Mesenchymal stem cell (in vitro differentiated cells and primary cell): ENCODE results near the gene SLIT3. TPM values are rescaled to one million over a fixed set of nuclear protein-coding genes. Genes with fewer than 3 reads are reported as not detected.
A peak's percentile ranks its signal among the peaks of the same experiment; 100 is the strongest.

ENCODE experiments used
- DNase-seq: peaks from one replicate; pipeline ENCODE4 v3.0.0-alpha.2; 2013
- H2AFZ ChIP-seq: one replicate; pipeline ENCODE4 v1.6.1; 2013; ENCODE audit warnings: low read depth, mild to moderate bottlenecking, control low read depth, inconsistent platforms, low read length, moderate library complexity
- H2AK5ac ChIP-seq: 2 replicates; pipeline ENCODE4 v1.6.1; 2013; ENCODE audit warnings: low read length, moderate library complexity, mild to moderate bottlenecking, inconsistent platforms; ENCODE audit not compliant: severe bottlenecking
- H2BK120ac ChIP-seq: one replicate; pipeline ENCODE4 v1.6.1; 2013; ENCODE audit warnings: low read depth, mild to moderate bottlenecking, inconsistent platforms, low read length, moderate library complexity
- H2BK12ac ChIP-seq, 2 experiments: one replicate each; pipeline ENCODE4 v1.6.1; 2013; ENCODE audit warnings: inconsistent platforms in 2 of 2, low read length in 2 of 2, mild to moderate bottlenecking in 2 of 2, moderate library complexity in 2 of 2, control low read depth in 1 of 2
- H2BK15ac ChIP-seq: one replicate; pipeline ENCODE4 v1.6.1; 2013; ENCODE audit warnings: mild to moderate bottlenecking, low read depth, inconsistent platforms; ENCODE audit not compliant: poor library complexity, severe bottlenecking
- H2BK5ac ChIP-seq: 2 replicates; pipeline ENCODE4 v1.6.1; 2013; ENCODE audit warnings: low read depth, mild to moderate bottlenecking, low read length, control low read depth, inconsistent platforms; ENCODE audit not compliant: poor library complexity, severe bottlenecking
- H3K14ac ChIP-seq, 2 experiments: one replicate each; pipeline ENCODE4 v1.6.1; 2013; ENCODE audit warnings: inconsistent platforms in 2 of 2, low read length in 2 of 2, control low read depth in 1 of 2, mild to moderate bottlenecking in 1 of 2, moderate library complexity in 1 of 2
- H3K18ac ChIP-seq, 2 experiments: one replicate each; pipeline ENCODE4 v1.6.1; 2013; ENCODE audit warnings: inconsistent platforms in 2 of 2, low read length in 2 of 2, control low read depth in 1 of 2, low read depth in 1 of 2, mild to moderate bottlenecking in 1 of 2
- H3K23ac ChIP-seq, 2 experiments: one replicate each; pipeline ENCODE4 v1.6.1; 2013; ENCODE audit warnings: inconsistent platforms in 2 of 2, low read length in 2 of 2, mild to moderate bottlenecking in 2 of 2, moderate library complexity in 2 of 2, control low read depth in 1 of 2
- H3K27ac ChIP-seq: 2 replicates; pipeline ENCODE4 v1.5.1; 2013; ENCODE audit warnings: mild to moderate bottlenecking, moderate library complexity, low read length, control low read depth, inconsistent platforms; ENCODE audit not compliant: poor library complexity, severe bottlenecking
- H3K27me3 ChIP-seq, 2 experiments: 2 replicates each; pipeline versions ENCODE4 v1.6.1 to v1.7.0; 2013; ENCODE audit warnings: low read length in 2 of 2, mild to moderate bottlenecking in 2 of 2, moderate library complexity in 2 of 2, control low read depth in 1 of 2, inconsistent platforms in 1 of 2; ENCODE audit not compliant: control insufficient read depth in 1 of 2, insufficient read depth in 1 of 2
- H3K36me3 ChIP-seq, 2 experiments: 2 replicates each; pipeline versions ENCODE4 v1.6.1 to v1.7.0; 2013; ENCODE audit warnings: low read length in 2 of 2, control low read depth in 1 of 2, inconsistent platforms in 1 of 2, low read depth in 1 of 2, mild to moderate bottlenecking in 1 of 2; ENCODE audit not compliant: insufficient read depth in 2 of 2, control insufficient read depth in 1 of 2
- H3K4ac ChIP-seq, 2 experiments: one replicate each; pipeline ENCODE4 v1.6.1; 2013; ENCODE audit warnings: inconsistent platforms in 2 of 2, low read length in 2 of 2, mild to moderate bottlenecking in 2 of 2, moderate library complexity in 2 of 2, control low read depth in 1 of 2, low read depth in 1 of 2
- H3K4me1 ChIP-seq: 2 replicates; pipeline ENCODE4 v1.6.1; 2013; ENCODE audit warnings: low read depth, low read length, control low read depth; ENCODE audit not compliant: control insufficient read depth, insufficient read depth
- H3K4me2 ChIP-seq: 2 replicates; pipeline ENCODE4 v1.6.1; 2013; ENCODE audit warnings: low read length, mild to moderate bottlenecking, inconsistent platforms; ENCODE audit not compliant: poor library complexity, severe bottlenecking
- H3K4me3 ChIP-seq, 2 experiments: 2 replicates each; pipeline versions ENCODE4 v1.5.1 to v1.7.0; 2013; ENCODE audit warnings: low read length in 2 of 2, mild to moderate bottlenecking in 2 of 2, control low read depth in 1 of 2, low read depth in 1 of 2; ENCODE audit not compliant: insufficient read depth in 1 of 2
- H3K79me1 ChIP-seq: replicated peaks from 2 replicates; pipeline ENCODE4 v1.6.1; 2013; ENCODE audit warnings: mild to moderate bottlenecking, control low read depth, low read length, inconsistent platforms; ENCODE audit not compliant: poor library complexity, severe bottlenecking
- H3K9ac ChIP-seq: 2 replicates; pipeline ENCODE4 v1.7.0; 2013; ENCODE audit warnings: mild to moderate bottlenecking, low read length, moderate library complexity
- H3K9me3 ChIP-seq: 2 replicates; pipeline ENCODE4 v1.7.0; 2013; ENCODE audit warnings: mild to moderate bottlenecking, low read length; ENCODE audit not compliant: control insufficient read depth
- H4K8ac ChIP-seq: one replicate; pipeline ENCODE4 v1.6.1; 2013; ENCODE audit warnings: inconsistent platforms, mild to moderate bottlenecking, low read length, moderate library complexity
- H4K91ac ChIP-seq: one replicate; pipeline ENCODE4 v1.6.1; 2013; ENCODE audit warnings: mild to moderate bottlenecking, low read length, inconsistent platforms
- WGBS: methylation state at CpG from one replicate; pipeline ENCODE4 v1.1.7; 2013; ENCODE audit warnings: mixed read lengths; 5-methylcytosine and 5-hydroxymethylcytosine counted together
- polyA plus RNA-seq, 2 experiments: library from polyadenylated mRNA; stranded (reverse); fragments of 200-250 nt; gene quantifications; one replicate each; pipeline ENCODE4 v1.2.3, GENCODE V29; 2013

The SLIT3 gene
- polyA plus RNA-seq (2013, experiment 1 of 2): 0.57 TPM
- 0.41 TPM for polyA plus RNA-seq (2013, experiment 2 of 2)

DNA sequence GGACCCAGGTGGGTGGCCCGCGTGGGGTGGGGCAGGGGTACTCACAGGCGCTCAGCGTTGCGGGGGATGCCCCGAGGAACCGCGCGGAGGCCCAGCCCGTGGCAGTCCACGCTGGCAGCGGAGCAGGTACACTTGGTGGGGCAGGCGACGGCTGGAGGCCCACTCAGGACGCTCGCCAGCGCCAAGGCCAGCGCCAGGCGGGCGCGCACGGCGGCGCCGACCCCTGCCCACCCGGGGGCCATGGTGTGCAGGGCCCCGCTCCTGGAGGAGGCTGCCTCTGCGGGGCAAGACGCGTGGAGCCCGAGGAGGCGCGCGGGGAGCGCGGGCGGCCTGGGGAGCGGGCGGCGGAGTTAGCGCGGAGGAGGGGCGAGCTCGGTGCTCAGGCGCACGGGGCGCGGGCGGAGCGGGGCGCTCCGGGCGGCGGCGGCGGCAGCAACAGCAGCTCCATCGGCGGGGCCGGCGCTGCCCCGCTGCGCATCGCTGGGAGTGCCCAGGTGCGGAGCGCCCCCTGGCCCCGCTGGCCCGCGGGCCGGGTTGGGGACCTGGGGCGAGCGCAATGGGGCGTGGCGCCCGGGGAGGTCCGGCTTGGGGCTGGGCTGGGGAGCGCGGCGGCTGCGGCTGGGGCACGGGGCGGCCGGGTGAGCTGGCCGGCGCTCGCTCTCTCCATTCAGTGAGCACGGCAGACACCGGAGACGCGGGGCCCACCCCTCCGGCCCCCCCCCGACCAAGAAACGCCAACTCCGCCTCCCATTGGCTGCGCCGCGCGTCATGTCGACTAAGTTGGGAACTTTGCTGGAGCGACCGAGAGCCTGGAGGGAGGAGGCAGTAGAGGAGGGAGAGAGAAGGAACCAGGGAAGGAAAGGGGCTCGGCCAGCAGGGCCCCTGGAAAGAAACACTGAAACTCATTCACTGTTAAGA, at the start of gene SLIT3:
TSS of gene SLIT3 (minus strand) at position 672 of the 918 bp plus-strand sequence. CDS start at position 242, 430 bp downstream.
- Histone ChIP-seq H2BK15ac (peak within 1 kb of the TSS; percentile 37), H3K9me3 (no peaks in the 10 kb centered on the region)
- DNase-seq: peak; percentile 47

DNA sequence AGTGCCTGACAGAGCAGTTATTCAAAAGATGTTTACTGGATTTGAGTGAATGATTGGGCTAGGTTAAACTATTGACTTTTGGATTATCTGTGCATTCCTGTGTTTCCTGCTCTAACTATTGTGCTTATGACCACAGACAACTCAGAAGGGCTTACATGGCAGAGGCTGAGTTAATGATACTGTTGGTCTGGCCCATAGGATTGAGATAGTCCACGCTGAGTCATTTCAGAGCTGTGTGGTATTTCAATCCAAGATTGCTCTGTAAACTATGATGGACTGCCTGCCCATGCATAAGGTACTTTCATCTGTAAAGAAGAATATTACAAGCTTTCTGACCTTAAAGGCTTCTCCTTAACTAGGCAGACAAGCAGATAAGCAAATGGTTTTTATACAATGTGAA, 49.1 kb upstream of the SLIT3 start:
- Histone ChIP-seq H3K27me3 (peaks cover 0 to under 1% of the 10 kb centered on the region in 2 experiments), H4K91ac (no peak overlapping the region), H2BK15ac (no peak overlapping the region), H3K23ac (no peak overlapping the region), H3K4me1 (no peaks in the 10 kb centered on the region), H3K9me3 (no peaks in the 10 kb centered on the region), H3K14ac (no peak overlapping the region), H3K27ac (no peak overlapping the region), H2AFZ (no peak overlapping the region), H4K8ac (no peak overlapping the region), H3K4me3 (peak overlapping the region in 1 of 2 experiments; percentile 12), H3K4me2 (no peak overlapping the region), H3K18ac (no peak overlapping the region), H2BK5ac (no peak overlapping the region), H2BK12ac (no peak overlapping the region), H3K4ac (no peak overlapping the region), H3K9ac (peak overlapping the region; percentile 59), H3K36me3 (no peaks in the 10 kb centered on the region), H3K79me1 (no peaks in the 10 kb centered on the region), H2BK120ac (no peak overlapping the region), H2AK5ac (no peak overlapping the region)
- DNase-seq: peak; percentile 37
- WGBS: 29% methylated on average over 1 of the region's 1 CpG

More for the DNA sequence above, at the start of gene SLIT3:
- Histone ChIP-seq H3K14ac (no peak within 1 kb of the TSS), H3K4me2 (peak within 1 kb of the TSS; percentile 83), H4K8ac (no peak within 1 kb of the TSS), H4K91ac (no peak within 1 kb of the TSS), H3K79me1 (no peaks in the 10 kb centered on the region), H2BK120ac (no peak within 1 kb of the TSS), H3K27ac (no peak within 1 kb of the TSS), H3K4me3 (peak within 1 kb of the TSS; percentile 58 to 89), H2BK5ac (no peak within 1 kb of the TSS), H3K9ac (peak within 1 kb of the TSS; percentile 91), H2AFZ (no peak within 1 kb of the TSS), H2BK12ac (no peak within 1 kb of the TSS), H3K18ac (no peak within 1 kb of the TSS), H3K4me1 (peaks cover 17% of the 10 kb centered on the region), H3K27me3 (peaks cover 0 to 73% of the 10 kb centered on the region in 2 experiments), H3K36me3 (peaks cover 0 to 8% of the 10 kb centered on the region in 2 experiments), H3K4ac (no peak within 1 kb of the TSS), H3K23ac (no peak within 1 kb of the TSS), H2AK5ac (no peak within 1 kb of the TSS)
- WGBS: 1% methylated on average over 62 of the region's 101 CpGs

- Histone ChIP-seq H2BK15ac (no peak overlapping the region), H2BK5ac (no peak overlapping the region), H2AFZ (no peak overlapping the region), H3K14ac (no peak overlapping the region), H2BK12ac (no peak overlapping the region), H3K36me3 (no peaks in the 10 kb centered on the region), H3K79me1 (no peaks in the 10 kb centered on the region), H3K23ac (no peak overlapping the region), H3K9me3 (no peaks in the 10 kb centered on the region), H3K18ac (no peak overlapping the region), H4K91ac (no peak overlapping the region), H3K27me3 (peaks cover 0 to 4% of the 10 kb centered on the region in 2 experiments), H2AK5ac (no peak overlapping the region), H3K4me3 (no peak overlapping the region), H4K8ac (no peak overlapping the region), H2BK120ac (no peak overlapping the region), H3K9ac (peak overlapping the region; percentile 57), H3K4ac (no peak overlapping the region), H3K4me2 (no peak overlapping the region), H3K4me1 (no peaks in the 10 kb centered on the region), H3K27ac (no peak overlapping the region)
- no peak for DNase-seq
- 68% methylated on average over 2 of the region's 2 CpGs for WGBS
Observed at GRCh38 chr5:169347786-169348185, 46.8 kb upstream of the SLIT3 start.

GRCh38 chr5:169344629-169345028, 43.7 kb upstream of the SLIT3 start:
- no peaks in the 10 kb centered on the region for H3K79me1 ChIP-seq
- no peak overlapping the region for H4K91ac ChIP-seq
- H3K23ac ChIP-seq: no peak overlapping the region
- no peak overlapping the region for H3K18ac ChIP-seq
- WGBS: 75% methylated on average over 3 of the region's 3 CpGs
- no peak overlapping the region for H2AFZ ChIP-seq
- H3K14ac ChIP-seq: no peak overlapping the region
- H2BK15ac ChIP-seq: no peak overlapping the region
- H3K36me3 ChIP-seq: no peaks in the 10 kb centered on the region
- no peak overlapping the region for H2BK12ac ChIP-seq
- H3K9ac ChIP-seq: peak overlapping the region; percentile 50
- no peak overlapping the region for H3K4ac ChIP-seq
- H2AK5ac ChIP-seq: no peak overlapping the region
- no peak overlapping the region for H3K4me2 ChIP-seq
- H3K27ac ChIP-seq: no peak overlapping the region
- no peak overlapping the region for H3K4me3 ChIP-seq
- DNase-seq: no peak
- H3K9me3 ChIP-seq: no peaks in the 10 kb centered on the region
- no peak overlapping the region for H2BK5ac ChIP-seq
- no peaks in the 10 kb centered on the region for H3K4me1 ChIP-seq
- no peak overlapping the region for H2BK120ac ChIP-seq
- no peak overlapping the region for H4K8ac ChIP-seq
- H3K27me3 ChIP-seq: peaks cover 0 to 14% of the 10 kb centered on the region in 2 experiments
